Neural cell (in vitro differentiated cells): Measurements from ENCODE around the gene IGLL5. TPM values are rescaled to one million over a fixed set of nuclear protein-coding genes. Genes with fewer than 3 reads are reported as not detected.

Experiments
- H2AFZ ChIP-seq: fragments of 200-600, 300-800 bp; sonication (generic), shearing (Covaris generic); 2 replicates; pipeline ENCODE4 v1.6.0; 2014; ENCODE audit warnings: low read depth, mild to moderate bottlenecking, antibody characterized with exemption, low read length, moderate library complexity
- H3F3A ChIP-seq: fragments of 200-600 bp; shearing (Covaris generic); 2 replicates; pipeline ENCODE4 v1.6.1; 2016; ENCODE audit warnings: mild to moderate bottlenecking, moderate library complexity, mixed read lengths, antibody characterized with exemption, low read length; ENCODE audit not compliant: insufficient read depth, poor library complexity, severe bottlenecking
- H3K27ac ChIP-seq: fragments of 200-600, 300-800 bp; sonication (generic), shearing (Covaris generic); 2 replicates; pipeline ENCODE4 v1.5.1; 2014; ENCODE audit warnings: mild to moderate bottlenecking, low read length, moderate library complexity
- H3K27me3 ChIP-seq: fragments of 300-800, 200-600 bp; sonication (generic), shearing (Covaris generic); 2 replicates; pipeline ENCODE4 v1.6.0; 2014; ENCODE audit warnings: mild to moderate bottlenecking, low read depth, low read length, moderate library complexity; ENCODE audit not compliant: insufficient read depth
- H3K36me3 ChIP-seq: fragments of 300-800, 200-600 bp; sonication (generic), shearing (Covaris generic); 2 replicates; pipeline ENCODE4 v1.5.1; 2014; ENCODE audit warnings: mild to moderate bottlenecking, antibody characterized with exemption, low read length, moderate library complexity; ENCODE audit not compliant: insufficient read depth
- H3K4me2 ChIP-seq: fragments of 300-800, 200-600 bp; sonication (generic), shearing (Covaris generic); 2 replicates; pipeline ENCODE4 v1.6.0; 2014; ENCODE audit warnings: mild to moderate bottlenecking, low read length
- H3K4me3 ChIP-seq: fragments of 300-800, 200-600 bp; sonication (generic), shearing (Covaris generic); 2 replicates; pipeline ENCODE4 v1.5.1; 2014; ENCODE audit warnings: mild to moderate bottlenecking, low read length, moderate library complexity
- H3K79me2 ChIP-seq: fragments of 200-600 bp; shearing (Covaris generic); replicated peaks from 2 replicates; pipeline ENCODE4 v1.6.0; 2014; ENCODE audit warnings: mild to moderate bottlenecking, low read length, moderate library complexity; ENCODE audit not compliant: insufficient read depth
- H3K9ac ChIP-seq: fragments of 300-800, 200-600 bp; sonication (generic), shearing (Covaris generic); 2 replicates; pipeline ENCODE4 v1.6.1; 2016; ENCODE audit warnings: mild to moderate bottlenecking, low read length, mixed read lengths
- H3K9me2 ChIP-seq: fragments of 200-600 bp; shearing (Covaris generic); 2 replicates; pipeline ENCODE4 v1.6.1; 2016; ENCODE audit warnings: mild to moderate bottlenecking, low read length, mixed read lengths; ENCODE audit not compliant: insufficient read depth
- H3K9me3 ChIP-seq: fragments of 200-600, 300-800 bp; sonication (generic), shearing (Covaris generic); 2 replicates; pipeline ENCODE4 v1.6.1; 2016; ENCODE audit warnings: mild to moderate bottlenecking, mixed run types, low read length, moderate library complexity, mixed read lengths
- H4K20me1 ChIP-seq: fragments of 200-600 bp; shearing (Covaris generic); 2 replicates; pipeline ENCODE4 v1.6.1; 2016; ENCODE audit warnings: mild to moderate bottlenecking, mixed run types; ENCODE audit not compliant: insufficient read depth
- EP300 ChIP-seq: fragments of 450-650 bp; conservative IDR thresholded peaks from 2 replicates; pipeline ENCODE4 v1.6.1; 2014; ENCODE audit warnings: antibody characterized with exemption, mild to moderate bottlenecking, moderate library complexity; ENCODE audit not compliant: poor library complexity, severe bottlenecking
- EZH2 ChIP-seq: fragments of 200-600, 300-800 bp; shearing (Covaris generic), sonication (generic); IDR thresholded peaks from 2 replicates; pipeline ENCODE4 v1.6.1; 2014; ENCODE audit warnings: antibody characterized with exemption, low read length, borderline replicate concordance, mild to moderate bottlenecking; ENCODE audit not compliant: insufficient read depth, poor library complexity, severe bottlenecking
- MXI1 ChIP-seq: fragments of 450-650 bp; conservative IDR thresholded peaks from 2 replicates; pipeline ENCODE4 v1.6.1; 2014; ENCODE audit warnings: antibody characterized with exemption, mild to moderate bottlenecking; ENCODE audit not compliant: poor library complexity, severe bottlenecking
- POLR2AphosphoS5 ChIP-seq: IDR thresholded peaks from 2 replicates; pipeline ENCODE4 v1.6.1; 2012
- RAD21 ChIP-seq: fragments of 450-650 bp; conservative IDR thresholded peaks from 2 replicates; pipeline ENCODE4 v1.6.1; 2014; ENCODE audit warnings: antibody characterized with exemption, mild to moderate bottlenecking, moderate library complexity
- REST ChIP-seq: IDR thresholded peaks from 2 replicates; pipeline ENCODE4 v1.6.1; 2012; ENCODE audit warnings: borderline replicate concordance
- SMC3 ChIP-seq: fragments of 450-650 bp; conservative IDR thresholded peaks from 2 replicates; pipeline ENCODE4 v1.6.1; 2014; ENCODE audit warnings: antibody characterized with exemption, mild to moderate bottlenecking, moderate library complexity; ENCODE audit not compliant: poor library complexity
- TAF1 ChIP-seq: IDR thresholded peaks from 2 replicates; pipeline ENCODE4 v1.6.1; 2012; ENCODE audit warnings: low read depth
- polyA plus RNA-seq: library from polyadenylated mRNA; depleted of rRNA; stranded (reverse); fragments of >200 nt; gene quantifications from 2 replicates; pipeline ENCODE4 v1.2.3, GENCODE V29; 2014
- TF ChIP-seq, protein P1 (sequence below): fragments of 450-650 bp; IDR thresholded peaks from 2 replicates; pipeline ENCODE4 v1.5.1; 2014; ENCODE audit warnings: antibody characterized with exemption, mild to moderate bottlenecking, moderate library complexity; ENCODE audit not compliant: poor library complexity, severe bottlenecking

Gene IGLL5
- polyA plus RNA-seq, 1 donor from 2014 or later: 0.19 TPM

DNA sequence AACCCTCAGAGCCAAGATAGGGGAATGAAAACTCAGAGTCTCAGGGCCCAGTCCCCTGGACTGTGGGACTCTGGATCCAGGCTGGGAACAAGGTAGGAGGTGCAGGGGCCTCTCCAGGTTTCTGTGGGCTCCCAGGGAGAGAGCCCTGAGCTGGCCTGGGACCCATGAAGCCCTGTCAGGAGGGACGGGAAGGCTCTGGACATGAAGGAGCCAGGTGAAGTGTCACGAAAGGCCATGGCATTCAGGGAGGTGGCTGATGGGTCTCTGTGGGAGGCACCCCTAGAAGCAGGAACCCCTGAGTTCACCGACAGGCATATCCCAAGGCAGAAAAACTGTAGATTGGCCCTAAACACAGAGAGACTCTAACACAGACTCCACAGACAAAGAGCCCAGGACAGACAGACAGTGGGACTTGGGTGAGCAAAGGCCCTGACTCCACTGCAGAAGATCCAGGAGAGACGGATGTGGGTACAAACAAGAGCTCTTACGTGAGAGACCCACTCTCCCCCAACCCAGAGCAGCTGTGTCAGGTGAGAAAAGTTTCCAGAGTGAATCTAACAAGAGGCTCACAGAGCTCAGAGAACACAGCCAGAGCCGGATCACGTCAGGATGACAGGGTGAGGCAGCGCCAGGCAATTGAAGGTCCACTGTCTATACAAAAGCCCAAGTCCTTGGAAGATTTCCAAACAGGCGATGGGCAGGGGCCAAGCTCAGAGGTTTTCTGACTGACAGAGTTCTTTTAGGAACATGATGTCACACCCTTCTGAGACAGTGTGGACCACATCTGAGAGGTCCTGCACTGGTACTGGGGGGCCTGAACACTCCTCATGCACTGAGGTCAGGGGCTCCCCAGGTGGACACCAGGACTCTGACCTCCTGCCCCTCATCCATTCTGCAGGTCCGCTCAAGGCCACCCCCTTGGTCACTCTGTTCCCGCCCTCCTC lies 27.4 kb downstream of the IGLL5 start:
- H3F3A ChIP-seq: no peaks in the 10 kb centered on the region
- no peaks in the 10 kb centered on the region for H4K20me1 ChIP-seq
- no peak overlapping the region for H2AFZ ChIP-seq
- no peaks in the 10 kb centered on the region for H3K9me3 ChIP-seq
- no peak overlapping the region for H3K4me2 ChIP-seq
- no peaks in the 10 kb centered on the region for H3K79me2 ChIP-seq
- H3K9ac ChIP-seq: no peak overlapping the region
- H3K27ac ChIP-seq: no peak overlapping the region
- TF ChIP-seq EP300 (no peak), RAD21 (no peak), TAF1 (no peak), EZH2 (no peak), MXI1 (no peak), POLR2AphosphoS5 (no peak), REST (no peak), SMC3 (no peak)
- TF ChIP-seq, protein P1, sequence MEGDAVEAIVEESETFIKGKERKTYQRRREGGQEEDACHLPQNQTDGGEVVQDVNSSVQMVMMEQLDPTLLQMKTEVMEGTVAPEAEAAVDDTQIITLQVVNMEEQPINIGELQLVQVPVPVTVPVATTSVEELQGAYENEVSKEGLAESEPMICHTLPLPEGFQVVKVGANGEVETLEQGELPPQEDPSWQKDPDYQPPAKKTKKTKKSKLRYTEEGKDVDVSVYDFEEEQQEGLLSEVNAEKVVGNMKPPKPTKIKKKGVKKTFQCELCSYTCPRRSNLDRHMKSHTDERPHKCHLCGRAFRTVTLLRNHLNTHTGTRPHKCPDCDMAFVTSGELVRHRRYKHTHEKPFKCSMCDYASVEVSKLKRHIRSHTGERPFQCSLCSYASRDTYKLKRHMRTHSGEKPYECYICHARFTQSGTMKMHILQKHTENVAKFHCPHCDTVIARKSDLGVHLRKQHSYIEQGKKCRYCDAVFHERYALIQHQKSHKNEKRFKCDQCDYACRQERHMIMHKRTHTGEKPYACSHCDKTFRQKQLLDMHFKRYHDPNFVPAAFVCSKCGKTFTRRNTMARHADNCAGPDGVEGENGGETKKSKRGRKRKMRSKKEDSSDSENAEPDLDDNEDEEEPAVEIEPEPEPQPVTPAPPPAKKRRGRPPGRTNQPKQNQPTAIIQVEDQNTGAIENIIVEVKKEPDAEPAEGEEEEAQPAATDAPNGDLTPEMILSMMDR: no peak
- H3K4me3 ChIP-seq: no peak overlapping the region
- no peaks in the 10 kb centered on the region for H3K36me3 ChIP-seq
- no peaks in the 10 kb centered on the region for H3K27me3 ChIP-seq
- H3K9me2 ChIP-seq: no peaks in the 10 kb centered on the region

DNA sequence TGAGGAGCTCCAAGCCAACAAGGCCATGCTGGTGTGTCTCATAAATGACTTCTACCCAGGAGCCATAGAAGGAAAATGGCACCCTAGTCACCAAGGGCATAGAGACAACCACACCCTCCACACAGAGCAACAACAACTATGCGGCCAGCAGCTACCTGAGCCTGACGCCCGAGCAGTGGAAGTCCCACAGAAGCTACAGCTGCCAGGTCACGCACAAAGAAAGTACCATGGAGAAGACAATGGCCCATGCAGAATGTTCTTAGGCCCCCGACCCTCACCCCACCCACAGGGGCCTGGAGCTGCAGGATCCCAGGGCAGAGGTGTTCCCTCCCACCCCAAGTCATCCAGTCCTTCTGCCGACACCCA lies 28.0 kb downstream of the IGLL5 start:
- H3K9me3 ChIP-seq: no peaks in the 10 kb centered on the region
- H3K27me3 ChIP-seq: no peaks in the 10 kb centered on the region
- TF ChIP-seq EZH2 (no peak), SMC3 (no peak), POLR2AphosphoS5 (no peak)
- TF ChIP-seq, protein P1: no peak

More for the DNA sequence above, 28.0 kb downstream of the IGLL5 start:
- Histone ChIP-seq H3K9me2 (no peaks in the 10 kb centered on the region), H4K20me1 (no peaks in the 10 kb centered on the region), H3K79me2 (no peaks in the 10 kb centered on the region), H3K9ac (no peak overlapping the region), H3K4me3 (no peak overlapping the region), H3F3A (no peaks in the 10 kb centered on the region), H2AFZ (no peak overlapping the region), H3K27ac (no peak overlapping the region), H3K4me2 (no peak overlapping the region), H3K36me3 (no peaks in the 10 kb centered on the region)
